MCF 10A (cell line): ENCODE results near the gene CCT2. TPM values are rescaled to one million over a fixed set of nuclear protein-coding genes. Genes with fewer than 3 reads are reported as not detected.

Source experiments
- BruUV-seq: library from RNA; stranded (reverse); fragments of 400-500 nt; replicated peaks from 2 replicates; lab custom pipeline; 2021; lab: Mats Ljungman, UMichigan
- CTCF ChIA-PET: fragments of 300-600 bp; sonication (Branson Sonifier 250); formaldehyde crosslinking; extraction: SDS; loops from one replicate; lab custom pipeline; 2021; ENCODE audit warnings: antibody characterized with exemption, inconsistent platforms; lab: Yijun Ruan, JAX
- POLR2A ChIA-PET: fragments of 300-600, 350-650 bp; sonication (Branson Sonifier 250); formaldehyde crosslinking; extraction: SDS; loops from one replicate; lab custom pipeline; 2020; ENCODE audit warnings: antibody characterized with exemption, inconsistent platforms; lab: Yijun Ruan, JAX
- DNase-seq: peaks from one replicate; pipeline ENCODE4 v3.0.0-alpha.2; 2018; ENCODE audit not compliant: unreplicated experiment
- H3K27ac Mint-ChIP-seq: one replicate; pipeline ENCODE4 v1.8.0; 2022; ENCODE audit warnings: mild to moderate bottlenecking, low read depth, mixed read lengths; ENCODE audit not compliant: unreplicated experiment
- H3K27me3 Mint-ChIP-seq: one replicate; pipeline ENCODE4 v1.8.0; 2022; ENCODE audit warnings: mixed read lengths; ENCODE audit not compliant: insufficient read depth, unreplicated experiment
- H3K36me3 Mint-ChIP-seq: one replicate; pipeline ENCODE4 v1.8.0; 2022; ENCODE audit warnings: mild to moderate bottlenecking, moderate library complexity, mixed read lengths; ENCODE audit not compliant: insufficient read depth, unreplicated experiment
- H3K4me1 Mint-ChIP-seq: one replicate; pipeline ENCODE4 v1.8.0; 2022; ENCODE audit warnings: mixed read lengths; ENCODE audit not compliant: insufficient read depth, unreplicated experiment
- H3K4me3 Mint-ChIP-seq: one replicate; pipeline ENCODE4 v1.8.0; 2022; ENCODE audit warnings: mild to moderate bottlenecking, moderate library complexity, mixed read lengths; ENCODE audit not compliant: unreplicated experiment
- H3K9me3 Mint-ChIP-seq: one replicate; pipeline ENCODE4 v1.8.0; 2022; ENCODE audit warnings: mixed read lengths; ENCODE audit not compliant: unreplicated experiment
- intact Hi-C: fragments of 100-400 bp; cut with micrococcal nuclease; formaldehyde crosslinking; loops from 2 replicates; pipeline ENCODE4 v1.14.1; 2022
- total RNA-seq: library from RNA; stranded (reverse); gene quantifications from 2 replicates; pipeline ENCODE4 v1.2.3, GENCODE V29; 2022
- TF ChIP-seq, protein P1 (sequence below): fragments of 200-600 bp; IDR thresholded peaks from one replicate; pipeline ENCODE4 v1.8.0; 2022; ENCODE audit warnings: antibody characterized with exemption, mild to moderate bottlenecking; ENCODE audit not compliant: unreplicated experiment

CCT2 gene
- total RNA-seq, 1 experiment from 2014 or later, result 212 TPM

DNA sequence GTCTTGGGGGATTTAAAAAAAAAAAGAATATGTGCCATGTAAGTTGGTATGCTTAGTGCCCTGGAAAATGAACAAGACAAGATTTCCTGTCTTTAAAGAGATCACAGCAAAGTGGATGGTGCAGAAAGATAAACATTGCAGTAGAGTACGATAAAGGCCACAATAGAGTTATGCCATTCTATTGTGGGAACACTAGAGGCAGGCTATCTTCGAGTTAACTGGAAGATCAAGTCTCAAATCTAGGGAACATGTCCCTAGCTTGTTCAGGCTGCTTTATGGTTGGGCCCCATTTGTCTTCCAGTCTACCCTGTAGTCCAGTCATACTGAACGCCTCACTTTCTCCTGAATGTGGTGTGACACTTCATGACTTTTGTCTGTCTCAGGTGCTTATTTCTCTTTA lies 18.7 kb upstream of the CCT2 start:
- TF ChIP-seq, protein P1, sequence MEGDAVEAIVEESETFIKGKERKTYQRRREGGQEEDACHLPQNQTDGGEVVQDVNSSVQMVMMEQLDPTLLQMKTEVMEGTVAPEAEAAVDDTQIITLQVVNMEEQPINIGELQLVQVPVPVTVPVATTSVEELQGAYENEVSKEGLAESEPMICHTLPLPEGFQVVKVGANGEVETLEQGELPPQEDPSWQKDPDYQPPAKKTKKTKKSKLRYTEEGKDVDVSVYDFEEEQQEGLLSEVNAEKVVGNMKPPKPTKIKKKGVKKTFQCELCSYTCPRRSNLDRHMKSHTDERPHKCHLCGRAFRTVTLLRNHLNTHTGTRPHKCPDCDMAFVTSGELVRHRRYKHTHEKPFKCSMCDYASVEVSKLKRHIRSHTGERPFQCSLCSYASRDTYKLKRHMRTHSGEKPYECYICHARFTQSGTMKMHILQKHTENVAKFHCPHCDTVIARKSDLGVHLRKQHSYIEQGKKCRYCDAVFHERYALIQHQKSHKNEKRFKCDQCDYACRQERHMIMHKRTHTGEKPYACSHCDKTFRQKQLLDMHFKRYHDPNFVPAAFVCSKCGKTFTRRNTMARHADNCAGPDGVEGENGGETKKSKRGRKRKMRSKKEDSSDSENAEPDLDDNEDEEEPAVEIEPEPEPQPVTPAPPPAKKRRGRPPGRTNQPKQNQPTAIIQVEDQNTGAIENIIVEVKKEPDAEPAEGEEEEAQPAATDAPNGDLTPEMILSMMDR, result no peak
- H3K9me3 Mint-ChIP-seq, result no peaks in the 10 kb centered on the region
- intact Hi-C loops, result loop anchor here (5.0 kb wide), 1 partner anchor 39 kb away; no protein-coding TSS in a partner anchor
- ChIA-PET POLR2A (interaction anchor here (0.6 to 5.5 kb wide), 6 partner anchors 11 to 1308 kb away, joined by 3 to 49 read pairs (median 4); partner anchors contain the start of gene FRS2), CTCF (interaction anchor here (0.5 to 4.4 kb wide), 7 partner anchors 14 to 410 kb away, joined by 3 to 13 read pairs (median 4); partner anchors contain the start of gene FRS2)
- no peak overlapping the region for H3K27ac Mint-ChIP-seq
- no peak overlapping the region for H3K4me3 Mint-ChIP-seq
- BruUV-seq, result no TSS peak
- no peaks in the 10 kb centered on the region for H3K27me3 Mint-ChIP-seq
- peaks cover 13% of the 10 kb centered on the region for H3K36me3 Mint-ChIP-seq
- peaks cover 13% of the 10 kb centered on the region for H3K4me1 Mint-ChIP-seq
- DNase-seq, result no peak

DNA sequence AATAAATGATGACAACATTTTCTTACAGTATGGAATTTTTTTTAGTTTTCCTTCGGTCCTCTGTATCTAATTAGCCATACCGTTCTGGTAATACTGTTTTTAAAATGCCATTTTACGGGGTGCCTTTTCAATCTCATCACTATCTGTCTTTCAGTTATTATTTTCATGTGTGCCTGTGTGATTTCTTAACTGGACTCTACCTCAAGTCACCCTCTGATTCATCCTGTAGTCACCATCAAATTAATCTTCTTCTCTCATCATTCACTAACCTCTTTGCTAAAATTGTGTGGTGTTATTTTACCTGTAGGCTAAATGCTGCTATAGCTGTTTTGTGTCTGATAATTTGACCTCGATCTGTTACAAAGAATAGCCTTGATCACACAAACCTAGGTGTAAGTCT lies 16.0 kb upstream of the CCT2 start:
- TF ChIP-seq, protein P1, result no peak
- Mint-ChIP-seq H3K9me3 (no peaks in the 10 kb centered on the region), H3K4me1 (peaks cover 13% of the 10 kb centered on the region), H3K27me3 (no peaks in the 10 kb centered on the region), H3K4me3 (peak overlapping the region; percentile 12), H3K36me3 (peaks cover 39% of the 10 kb centered on the region), H3K27ac (peak overlapping the region; percentile 55)
- CTCF ChIA-PET, result interaction anchor here (0.7 to 6.7 kb wide), 12 partner anchors 9 to 1130 kb away, joined by 3 to 60 read pairs (median 6); partner anchors contain the start of gene FRS2
- POLR2A ChIA-PET, result interaction anchor here (0.8 to 5.5 kb wide), 16 partner anchors 11 to 239 kb away, joined by 3 to 53 read pairs (median 4); partner anchors contain the start of genes CCT2 and FRS2
- DNase-seq, result peak; percentile 46
- intact Hi-C loops, result loop anchor here (5.0 kb wide), 1 partner anchor 42 kb away; no protein-coding TSS in a partner anchor
- BruUV-seq, result no TSS peak

DNA sequence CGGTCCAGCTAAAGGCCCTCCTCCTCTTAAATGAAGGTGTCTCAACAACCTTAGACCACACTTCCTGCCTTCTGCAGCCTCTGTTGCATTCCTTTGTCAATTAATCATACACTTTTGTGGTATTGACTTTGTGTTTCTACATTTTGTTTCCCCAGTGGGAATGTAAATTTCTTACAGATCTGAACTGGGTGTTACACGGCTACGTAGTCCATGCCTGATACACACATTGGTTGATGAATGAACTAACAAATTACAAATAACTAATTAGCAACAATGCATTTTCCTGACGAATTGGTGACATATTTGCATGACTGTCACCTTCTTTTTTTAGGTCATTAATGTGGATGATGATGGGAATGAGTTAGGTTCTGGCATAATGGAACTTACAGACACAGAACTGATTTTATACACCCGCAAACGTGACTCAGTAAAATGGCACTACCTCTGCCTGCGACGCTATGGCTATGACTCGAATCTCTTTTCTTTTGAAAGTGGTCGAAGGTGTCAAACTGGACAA lies 15.2 kb upstream of the CCT2 start:
- H3K4me1 Mint-ChIP-seq, result peaks cover 13% of the 10 kb centered on the region
- no TSS peak for BruUV-seq
- intact Hi-C loops, result loop anchor here (1.0 to 5.0 kb wide), 7 partner anchors 43 to 415 kb away; partner anchors contain the start of gene FRS2
- POLR2A ChIA-PET, result interaction anchor here (0.8 to 5.5 kb wide), 18 partner anchors 8 to 203 kb away, joined by 3 to 53 read pairs (median 4); partner anchors contain the start of genes CCT2 and FRS2
- H3K36me3 Mint-ChIP-seq, result peaks cover 47% of the 10 kb centered on the region
- CTCF ChIA-PET, result interaction anchor here (0.5 to 6.7 kb wide), 27 partner anchors 8 to 279 kb away, joined by 3 to 60 read pairs (median 6); partner anchors contain the start of genes CCT2 and FRS2
- TF ChIP-seq, protein P1, result no peak
- peak overlapping the region; percentile 55 for H3K27ac Mint-ChIP-seq
- no peaks in the 10 kb centered on the region for H3K9me3 Mint-ChIP-seq
- no peaks in the 10 kb centered on the region for H3K27me3 Mint-ChIP-seq
- H3K4me3 Mint-ChIP-seq, result peak overlapping the region; percentile 12
- peak; percentile 73 for DNase-seq
